ENCODE measurements around the gene STX16.

The STX16 gene, protein sequence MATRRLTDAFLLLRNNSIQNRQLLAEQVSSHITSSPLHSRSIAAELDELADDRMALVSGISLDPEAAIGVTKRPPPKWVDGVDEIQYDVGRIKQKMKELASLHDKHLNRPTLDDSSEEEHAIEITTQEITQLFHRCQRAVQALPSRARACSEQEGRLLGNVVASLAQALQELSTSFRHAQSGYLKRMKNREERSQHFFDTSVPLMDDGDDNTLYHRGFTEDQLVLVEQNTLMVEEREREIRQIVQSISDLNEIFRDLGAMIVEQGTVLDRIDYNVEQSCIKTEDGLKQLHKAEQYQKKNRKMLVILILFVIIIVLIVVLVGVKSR

DNA sequence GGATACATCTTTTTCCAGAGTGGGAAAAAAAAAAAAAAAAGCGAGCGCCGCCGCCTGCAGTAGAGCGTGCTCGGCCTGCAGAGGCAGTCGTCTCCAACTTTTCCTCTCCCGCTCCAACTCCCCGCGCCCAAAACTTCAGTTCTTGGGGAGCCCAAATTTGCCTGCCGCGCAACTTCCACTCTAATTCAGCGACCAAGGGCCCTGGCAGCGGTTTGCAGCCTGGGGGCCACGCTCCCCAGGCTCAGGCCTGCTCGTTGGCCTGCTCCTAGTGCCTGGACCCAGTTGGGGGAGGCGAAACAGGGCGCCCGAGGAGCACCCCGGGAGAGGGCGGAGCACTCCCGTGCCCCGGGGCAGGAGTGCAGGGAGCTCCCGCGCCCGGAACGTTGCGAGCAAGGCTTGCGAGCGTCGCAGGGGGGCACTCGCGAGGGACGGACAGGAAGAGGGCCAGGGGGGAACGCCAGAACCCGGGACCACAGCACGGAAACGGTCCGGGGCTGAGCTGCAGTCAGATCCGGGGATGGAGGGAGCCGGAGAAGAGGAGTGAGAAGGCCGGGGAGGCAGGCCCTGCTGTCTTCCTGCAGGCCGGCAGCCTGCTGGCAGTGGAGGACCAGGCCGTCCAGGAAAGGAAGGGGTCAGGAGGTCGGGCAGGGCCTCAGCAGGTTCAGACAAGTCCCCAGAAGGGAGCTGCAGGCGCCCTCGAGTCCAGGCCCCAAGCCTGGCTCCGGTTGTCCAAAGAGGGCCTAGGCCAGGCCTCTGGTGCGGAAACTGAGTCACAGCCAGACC, at the start of gene STX16:
Gene STX16, plus strand, starts transcription at position 508 of the 783 bp plus-strand sequence. CDS start 724 bp downstream, outside the sequence.
- peak; percentile 85 for DNase-seq (ENCODE audit: low spot score)

DNA sequence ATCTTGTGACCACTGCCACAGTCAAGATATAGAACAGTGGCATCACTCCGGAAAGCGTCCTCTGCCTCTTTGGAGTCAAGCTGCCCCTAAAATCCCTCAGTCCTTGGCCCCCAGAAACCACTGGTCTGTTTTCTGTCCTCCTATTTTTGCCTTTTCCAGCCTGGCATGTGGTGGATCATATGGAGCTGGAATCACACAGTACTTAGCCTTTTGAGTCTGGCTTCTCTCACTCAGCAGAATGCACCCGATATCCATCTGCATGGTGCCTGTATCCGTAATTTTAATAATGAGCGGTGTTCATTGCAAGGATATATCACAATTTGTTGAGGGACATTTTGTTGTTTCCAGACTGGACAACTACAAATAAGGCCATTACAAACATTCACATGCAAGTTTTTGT, 49.0 kb upstream of the STX16 start:
- no peak for DNase-seq (ENCODE audit: low spot score)

DNA sequence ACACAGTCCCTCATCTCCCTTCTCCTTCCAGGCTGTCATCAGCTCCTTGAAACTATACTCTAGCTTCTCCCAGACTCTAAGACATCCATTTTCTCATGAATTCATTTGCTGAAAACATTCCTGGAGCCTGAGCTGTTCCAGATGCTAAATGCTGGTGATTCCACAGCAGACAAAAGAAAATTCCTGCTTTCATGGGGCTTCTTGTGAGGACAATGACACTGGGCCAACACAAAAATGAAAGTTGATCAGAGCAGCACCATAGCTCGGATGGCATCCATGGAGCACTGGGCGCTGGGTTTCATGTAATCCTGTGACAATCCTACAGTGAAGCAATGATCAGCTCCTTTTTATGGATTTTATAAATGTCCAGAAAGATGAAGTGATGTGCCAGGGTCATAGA, 47.4 kb upstream of the STX16 start:
- DNase-seq (ENCODE audit: low spot score) = no peak

DNA sequence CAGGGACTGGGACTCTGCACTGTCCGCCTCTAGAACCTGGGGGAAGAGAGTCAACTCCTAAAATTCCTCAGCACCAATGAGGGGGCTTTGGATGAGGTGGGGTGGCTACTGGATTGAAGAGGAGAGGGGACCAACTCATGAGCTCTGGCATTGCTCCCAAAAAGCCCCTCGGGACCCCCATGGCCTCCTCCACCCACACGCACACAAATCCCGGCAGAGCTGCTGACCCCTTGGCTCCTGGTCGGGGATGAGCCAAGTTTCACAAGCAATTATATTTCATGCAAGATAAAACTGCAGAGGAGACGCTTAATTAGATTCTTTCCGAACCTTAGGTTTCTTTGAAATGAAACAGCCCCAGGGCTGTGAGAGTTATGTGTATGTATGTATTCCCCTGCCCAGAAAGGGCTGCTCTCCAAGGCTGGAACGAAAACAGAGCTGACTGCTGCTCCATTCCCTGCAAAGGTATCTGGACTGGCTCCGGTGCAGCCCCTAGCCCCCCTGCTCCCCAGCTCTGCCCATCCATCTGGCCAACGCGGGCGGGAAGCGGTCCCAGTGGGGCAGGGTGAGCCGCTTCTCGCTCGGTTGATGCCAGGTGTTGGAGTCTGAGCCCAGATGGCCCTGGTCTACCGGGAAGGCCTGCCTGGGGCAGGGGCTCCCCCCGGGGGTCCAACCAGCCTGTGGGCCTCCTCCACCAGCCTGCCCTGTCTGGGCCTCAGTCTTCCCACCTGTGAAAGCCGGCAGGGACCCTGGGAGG, 46.8 kb upstream of the STX16 start:
- DNase-seq (ENCODE audit: low spot score) = no peak

DNA sequence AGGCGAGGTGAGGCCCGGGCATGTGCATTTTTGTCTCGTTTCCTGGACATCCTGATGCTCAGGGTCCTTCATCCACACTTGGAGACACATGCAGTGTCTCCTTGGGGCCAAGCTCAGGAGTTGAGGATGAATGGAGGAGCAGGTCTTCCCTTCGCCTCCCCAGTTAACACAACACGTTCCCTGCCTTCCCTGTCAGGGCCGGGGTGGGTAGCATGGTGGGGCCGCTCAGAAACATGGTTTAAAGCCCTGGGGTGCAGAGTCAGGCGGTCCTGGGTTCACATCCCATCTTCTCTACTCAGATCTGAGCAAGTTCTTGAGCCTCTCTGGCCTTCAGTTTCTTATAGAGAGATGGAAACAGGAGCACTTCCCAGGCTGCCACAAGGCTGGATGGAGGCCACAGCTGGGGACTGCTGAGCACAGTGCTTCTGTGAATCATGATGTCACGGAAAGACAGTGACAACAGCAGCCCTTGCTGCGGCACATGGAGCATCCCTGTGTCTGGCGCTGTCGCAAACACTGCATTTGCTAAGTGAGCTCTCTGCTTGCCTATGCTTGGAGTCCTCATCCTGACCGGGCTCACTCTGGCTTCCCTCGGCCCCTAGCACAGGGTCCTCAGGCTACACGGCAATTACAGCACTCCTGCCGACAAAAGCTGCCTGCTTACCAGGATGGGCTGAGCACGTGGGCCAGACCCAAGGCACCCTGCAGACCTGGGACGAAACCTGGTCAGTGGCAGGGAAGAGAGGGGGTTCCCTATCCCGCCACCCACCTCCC, 45.6 kb upstream of the STX16 start:
- DNase-seq (ENCODE audit: low spot score) = no peak

DNA sequence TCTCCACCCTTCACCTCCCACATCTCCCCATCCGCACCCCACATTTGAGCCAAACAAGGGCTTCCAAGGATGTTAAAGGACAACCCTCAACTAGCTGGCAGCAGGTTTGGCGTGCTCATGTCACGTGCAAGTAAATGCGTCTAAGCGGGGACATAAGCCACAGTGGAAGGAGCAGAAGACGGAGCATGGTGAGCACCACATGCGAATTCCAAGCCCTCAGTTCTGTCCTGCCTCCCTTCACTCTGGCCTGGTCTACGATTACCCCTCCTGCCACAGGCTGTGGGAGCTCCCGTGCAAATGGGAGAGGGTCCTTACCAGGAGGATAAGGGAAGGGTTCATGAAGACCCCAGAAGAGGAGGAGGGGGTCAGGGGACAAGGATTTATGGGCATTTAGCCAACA, 44.9 kb upstream of the STX16 start:
- no peak for DNase-seq (ENCODE audit: low spot score)

DNA sequence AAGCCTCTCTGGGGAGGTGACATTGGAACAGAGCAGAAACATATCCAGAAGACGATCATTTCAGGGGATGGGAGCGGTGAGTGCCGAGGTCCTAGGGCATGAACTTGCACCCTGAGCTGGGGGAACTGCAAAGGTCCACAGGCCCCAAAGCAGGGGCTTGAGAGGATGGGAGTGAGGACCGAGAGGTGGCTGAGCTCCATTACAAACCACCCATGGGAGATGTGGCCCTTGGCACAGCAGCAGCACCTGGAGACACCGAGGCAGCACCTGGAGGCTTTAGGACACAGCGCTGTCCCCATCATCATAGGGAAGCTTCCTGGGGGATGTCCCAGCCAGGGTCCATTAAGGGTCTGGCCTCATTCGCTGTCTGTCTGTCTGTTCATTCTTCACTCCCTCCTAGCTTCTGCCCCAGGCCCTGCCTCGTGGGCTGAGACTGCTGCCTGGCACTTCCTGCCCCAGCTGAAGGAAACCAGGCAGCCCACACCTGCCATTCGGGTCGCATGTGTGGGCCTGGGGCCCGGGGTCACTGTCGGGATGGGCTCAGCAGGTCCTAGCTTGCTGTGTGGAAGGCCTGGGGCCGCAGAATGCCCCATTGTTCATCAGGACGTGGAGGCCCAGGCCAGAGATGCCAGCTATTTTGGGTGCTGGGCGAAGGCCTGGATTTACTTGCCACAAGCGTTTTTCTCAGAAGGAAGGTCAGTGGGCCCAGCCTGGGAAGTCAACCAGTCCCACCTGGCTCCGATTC, 42.8 kb upstream of the STX16 start:
- no peak for DNase-seq (ENCODE audit: low spot score)

DNA sequence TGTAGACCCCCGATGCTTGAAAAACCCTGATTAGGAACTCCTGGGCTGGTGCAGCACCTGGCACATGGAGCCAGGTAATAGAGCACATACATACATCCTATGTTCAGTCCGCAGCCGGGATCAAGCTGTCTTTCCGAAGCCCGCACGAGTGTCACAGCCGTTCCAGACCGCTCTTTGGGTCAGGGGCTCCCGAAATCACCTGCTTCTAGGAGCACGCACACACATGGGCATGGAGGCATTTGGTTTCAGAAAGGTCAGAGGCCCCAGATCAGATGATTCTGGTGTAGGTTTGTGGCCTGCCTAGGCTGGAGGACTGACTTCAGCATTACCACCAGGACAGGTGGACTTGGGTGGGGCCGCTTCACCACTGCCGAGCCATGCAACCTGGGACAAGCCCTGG, 42.1 kb upstream of the STX16 start:
- no peak for DNase-seq (ENCODE audit: low spot score)

DNA sequence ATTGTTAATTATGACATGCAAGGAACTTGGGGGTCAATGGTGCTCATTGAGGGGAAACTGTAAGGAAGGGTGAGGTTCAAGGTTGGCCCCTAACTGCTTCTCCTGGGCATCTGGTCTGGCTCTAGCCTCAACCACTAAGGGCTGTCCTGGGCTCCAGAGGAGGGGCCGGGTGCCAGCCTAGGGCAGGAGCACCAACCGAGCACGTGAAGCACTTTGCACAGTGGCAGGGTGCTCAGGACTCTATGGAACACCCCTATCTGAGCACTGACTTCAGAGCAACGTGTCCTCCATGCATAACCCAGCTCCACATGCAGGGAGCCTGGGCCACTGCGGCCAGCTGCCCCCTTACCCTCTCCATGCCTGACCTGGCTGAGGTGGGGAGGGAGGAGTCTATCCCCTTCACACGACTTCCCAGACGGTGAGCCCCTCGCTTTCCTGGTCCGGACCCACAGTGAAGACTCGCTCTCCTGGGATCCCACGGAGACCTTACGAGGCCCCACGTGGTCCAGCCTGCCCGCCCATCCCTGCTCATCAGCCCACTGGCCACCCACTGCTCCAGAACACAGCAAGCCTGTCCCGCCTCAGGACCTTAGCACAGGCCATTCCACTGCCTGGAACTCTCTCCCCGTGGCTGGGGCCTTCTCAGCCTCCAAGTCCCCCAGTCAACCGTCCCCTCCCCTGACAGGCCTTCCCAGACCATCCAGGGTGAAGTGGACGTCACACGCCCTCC, 40.8 kb upstream of the STX16 start:
- no peak for DNase-seq (ENCODE audit: low spot score)

DNA sequence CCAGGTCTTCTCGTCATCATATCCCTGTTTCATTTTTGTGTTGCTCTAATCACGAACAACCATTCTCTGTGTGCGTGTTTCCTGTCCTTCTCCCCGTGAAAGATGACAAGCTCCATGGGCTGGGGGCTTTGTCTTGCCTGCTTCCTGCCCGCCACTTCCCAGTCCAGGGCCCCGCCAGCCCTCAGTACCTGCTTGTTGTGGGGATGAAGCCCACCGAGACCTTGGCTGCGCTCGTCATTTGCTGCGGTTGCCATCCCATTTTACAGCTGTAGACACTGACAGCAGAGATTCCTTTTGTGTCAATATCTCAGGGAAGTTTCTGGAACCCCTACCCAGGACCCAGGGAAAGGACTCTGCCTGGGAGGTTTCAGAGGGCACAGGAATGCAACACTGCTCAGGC, 40.3 kb upstream of the STX16 start:
- no peak for DNase-seq (ENCODE audit: low spot score)

DNA sequence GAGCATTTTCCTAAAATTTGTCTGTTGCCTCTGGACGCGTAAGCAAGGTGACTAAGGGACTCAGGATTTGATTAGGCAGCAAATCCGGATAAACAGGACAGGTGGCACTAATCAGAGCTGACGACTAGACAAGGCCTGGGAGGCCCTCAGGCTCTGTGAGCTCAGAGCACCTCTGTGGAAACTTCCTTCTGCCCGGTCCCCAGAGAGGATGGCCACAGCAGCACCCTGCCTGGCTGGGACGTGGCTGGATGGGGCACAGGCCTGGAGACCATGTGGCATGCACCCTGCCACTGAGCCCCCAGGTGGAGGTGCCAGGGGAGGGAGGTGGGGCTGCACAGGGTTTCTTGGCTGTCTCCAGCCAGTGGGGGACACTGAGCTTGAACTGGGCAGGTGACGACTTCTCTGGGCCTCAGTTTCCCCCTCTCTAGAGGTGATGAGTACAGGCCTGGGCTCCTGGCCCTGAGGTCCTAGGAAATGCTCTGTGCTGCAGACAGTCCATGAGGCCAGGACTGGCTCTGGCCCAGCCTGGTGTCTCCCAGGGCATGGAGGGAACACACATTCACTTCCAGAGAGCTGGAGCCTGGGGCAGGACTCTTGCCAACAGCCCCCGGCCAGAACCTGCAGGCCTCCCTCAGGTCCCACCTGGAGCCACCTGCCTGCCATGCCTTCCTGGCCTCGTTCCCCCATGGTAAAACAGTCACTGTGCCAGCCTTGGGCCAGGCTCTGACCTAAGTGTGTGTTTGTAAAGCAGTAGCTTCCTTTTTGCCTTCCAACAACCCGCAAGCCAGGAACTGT, 39.6 kb upstream of the STX16 start:
- no peak for DNase-seq (ENCODE audit: low spot score)

DNA sequence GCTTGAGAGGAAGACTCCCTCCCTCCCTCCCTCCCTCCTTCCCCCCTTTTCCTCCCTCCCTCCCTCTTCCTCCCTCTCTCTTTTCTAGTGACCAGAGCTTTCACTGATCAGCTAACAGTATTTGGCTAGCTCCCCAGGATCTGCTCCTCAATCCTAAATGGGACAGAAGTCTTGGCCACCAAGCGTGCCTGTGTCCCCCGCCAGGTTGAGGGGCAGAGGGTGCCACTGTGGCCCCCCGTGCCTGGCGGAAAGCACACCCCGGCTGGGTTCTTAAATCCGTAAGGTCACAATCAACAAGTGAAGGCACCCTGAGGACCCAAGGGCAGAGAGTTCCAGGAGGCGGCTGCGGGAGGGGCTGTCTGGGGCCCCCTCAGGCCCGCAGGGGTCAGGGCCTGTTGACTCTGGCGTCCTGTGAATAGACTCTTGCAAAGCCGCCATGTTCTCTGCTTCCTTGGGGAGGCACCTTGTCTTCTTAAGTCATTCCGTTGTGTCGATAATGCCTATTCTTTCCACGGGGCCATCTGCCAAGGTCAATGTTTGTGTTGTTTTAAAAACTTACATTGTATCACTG, 38.9 kb upstream of the STX16 start:
- no peak for DNase-seq (ENCODE audit: low spot score)

DNA sequence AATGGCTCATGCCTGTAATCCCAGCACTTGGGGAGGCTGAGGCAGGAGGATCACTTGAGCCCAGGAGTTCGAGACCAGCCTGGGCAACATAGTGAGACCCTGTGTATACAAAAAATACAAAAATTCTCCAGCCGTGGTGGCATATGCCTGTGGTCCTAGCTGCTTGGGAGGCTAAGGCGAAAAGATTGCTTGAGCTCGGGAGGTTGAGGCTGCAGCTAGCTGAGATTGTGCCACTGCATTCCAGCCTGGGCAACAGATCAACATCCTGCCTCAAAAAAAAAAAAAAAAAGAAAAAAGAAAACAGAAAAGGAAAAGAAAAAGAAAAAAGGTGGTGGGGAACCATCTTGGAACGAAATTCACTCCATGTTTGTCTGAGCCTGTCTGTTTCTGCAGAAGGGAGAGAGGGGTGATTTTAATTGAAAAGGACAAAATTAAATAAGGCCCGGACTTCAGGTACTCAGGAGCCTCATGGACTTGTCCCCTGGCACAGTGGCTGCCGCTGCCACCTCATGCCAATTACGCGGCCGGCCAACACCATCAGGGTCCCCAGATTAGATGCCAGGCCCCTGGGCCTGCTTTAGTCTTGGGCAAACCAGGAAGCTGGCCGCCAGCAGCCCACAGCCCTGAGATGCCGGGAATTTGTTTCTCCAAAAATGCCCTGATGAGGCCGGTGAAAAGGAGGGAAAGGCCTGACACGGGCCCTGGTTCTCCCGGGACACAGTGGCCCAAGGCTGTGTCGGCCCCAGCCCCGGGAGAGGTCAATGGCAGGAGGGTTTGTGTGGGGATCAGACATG, 37.8 kb upstream of the STX16 start:
- no peak for DNase-seq (ENCODE audit: low spot score)

DNA sequence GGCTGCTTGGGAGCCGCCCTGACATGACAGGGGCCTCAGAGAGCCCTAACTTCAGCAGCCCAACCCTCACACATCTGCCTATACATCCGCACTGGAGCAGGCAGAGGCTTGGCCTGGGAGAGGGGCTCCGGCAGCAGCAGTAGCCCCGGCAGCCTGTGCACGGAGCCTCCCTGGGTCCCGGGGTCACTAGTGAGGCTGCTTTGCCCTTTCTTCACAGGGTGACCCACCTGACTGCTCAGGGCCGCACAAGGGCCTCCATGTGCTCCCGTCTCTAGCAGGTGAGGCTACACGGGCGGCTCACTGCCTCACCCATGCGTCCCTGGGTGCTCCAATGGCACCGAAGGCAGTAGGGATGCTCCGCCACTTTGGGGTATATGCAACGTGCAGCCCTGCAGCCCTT, 36.7 kb upstream of the STX16 start:
- DNase-seq (ENCODE audit: low spot score) = no peak

DNA sequence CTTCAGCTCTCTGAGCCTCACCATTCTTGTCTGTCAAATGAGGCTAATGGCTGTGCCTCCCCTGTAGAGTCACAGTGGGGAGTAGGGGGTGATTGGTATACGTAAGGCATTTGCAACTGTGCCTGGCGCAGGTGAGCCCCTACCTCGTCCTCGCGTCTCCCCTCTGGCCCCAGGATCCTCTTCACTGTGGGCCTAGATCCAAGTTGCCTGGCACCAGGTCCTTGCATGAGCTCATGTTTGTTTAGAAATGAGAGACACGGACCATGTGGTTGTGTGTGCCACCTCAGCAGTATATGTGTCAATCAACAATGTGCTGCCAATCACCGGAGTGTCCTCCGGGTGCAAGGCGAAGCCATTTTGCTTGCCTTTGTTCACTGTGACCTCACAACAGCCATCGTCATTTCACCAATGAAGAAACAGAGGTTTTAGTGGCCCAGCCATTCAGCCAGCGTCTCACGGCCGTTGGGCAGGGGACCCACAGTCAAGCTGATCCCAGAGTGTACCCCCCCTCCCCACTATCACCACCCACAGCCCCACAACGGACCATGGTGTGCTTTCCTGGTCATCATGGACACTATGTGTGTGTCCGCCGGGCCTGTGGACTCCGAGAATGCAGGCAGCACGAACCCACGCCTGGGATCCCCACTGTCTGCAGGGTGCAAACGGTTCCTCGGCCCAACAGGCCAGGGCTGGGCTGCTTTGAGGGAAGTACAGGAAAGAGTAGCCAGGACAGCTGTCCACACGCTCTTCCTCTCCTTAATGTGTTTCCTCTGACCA, 35.9 kb upstream of the STX16 start:
- DNase-seq (ENCODE audit: low spot score) = no peak

DNA sequence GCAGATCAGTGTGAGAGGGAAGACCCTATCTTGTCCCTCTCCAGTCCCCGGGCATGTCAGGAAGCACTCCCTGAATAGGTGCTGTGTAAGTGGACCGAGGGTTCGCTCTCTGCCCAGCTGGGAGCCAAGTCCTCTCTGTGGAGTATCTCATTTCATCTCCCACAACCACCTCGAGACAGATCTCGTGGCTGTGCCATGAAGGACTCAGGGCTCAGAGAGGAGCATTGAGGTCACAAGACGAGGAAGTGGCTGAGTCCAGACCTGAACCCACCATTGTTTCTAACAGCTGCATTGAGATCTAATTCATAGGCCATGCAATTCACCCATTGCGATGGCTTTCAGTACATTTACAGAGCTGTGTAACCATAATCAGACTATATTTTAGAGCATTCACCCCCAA, 34.7 kb upstream of the STX16 start:
- no peak for DNase-seq (ENCODE audit: low spot score)

DNA sequence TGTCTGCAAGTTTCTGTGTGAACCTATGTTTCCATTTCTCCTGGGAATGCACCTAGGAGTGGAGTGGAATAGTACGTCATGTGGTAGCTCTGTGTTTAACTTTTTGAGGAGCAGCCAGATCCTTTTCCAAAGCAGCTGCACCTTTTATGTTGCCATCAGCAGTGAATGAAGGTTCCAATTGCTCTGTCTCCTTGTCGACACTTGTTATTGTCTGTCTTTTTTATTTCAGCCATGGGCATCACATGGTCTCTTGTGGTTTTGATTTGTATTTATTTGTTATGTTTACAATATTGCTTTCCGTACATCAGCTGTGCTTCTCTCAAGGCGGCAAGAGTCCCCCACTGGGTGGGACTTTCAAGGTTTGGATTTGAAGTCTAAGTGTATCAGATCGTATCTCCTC, 33.9 kb upstream of the STX16 start:
- DNase-seq (ENCODE audit: low spot score) = no peak

All from CD4-positive, alpha-beta T cell treated with Interleukin-6 at 100 ng/mL for 8 hours (primary cell).